ENCODE results near the gene CD46.

Gene CD46

GRCh38 chr1:207791290-207791689, 39.4 kb downstream of the CD46 start:
- TF ChIP-seq NFRKB (IDR thresholded peaks at IDR 0.05) = no peak
- TF ChIP-seq ELF4 (IDR thresholded peaks at IDR 0.05) = no peak
- no peak for TF ChIP-seq LEF1 (IDR thresholded peaks at IDR 0.05; ENCODE audit: borderline replicate concordance)
- no peak for TF ChIP-seq TARDBP (IDR thresholded peaks at IDR 0.05)
- no peak for TF ChIP-seq L3MBTL2 (conservative IDR thresholded peaks at IDR 0.05)
- no peak for TF ChIP-seq ARNT (IDR thresholded peaks at IDR 0.05)
- TF ChIP-seq FOXK2 (IDR thresholded peaks at IDR 0.05) = no peak
- TF ChIP-seq BHLHE40 (IDR thresholded peaks at IDR 0.05; ENCODE audit: borderline replicate concordance) = no peak
- TF ChIP-seq, protein P1, sequence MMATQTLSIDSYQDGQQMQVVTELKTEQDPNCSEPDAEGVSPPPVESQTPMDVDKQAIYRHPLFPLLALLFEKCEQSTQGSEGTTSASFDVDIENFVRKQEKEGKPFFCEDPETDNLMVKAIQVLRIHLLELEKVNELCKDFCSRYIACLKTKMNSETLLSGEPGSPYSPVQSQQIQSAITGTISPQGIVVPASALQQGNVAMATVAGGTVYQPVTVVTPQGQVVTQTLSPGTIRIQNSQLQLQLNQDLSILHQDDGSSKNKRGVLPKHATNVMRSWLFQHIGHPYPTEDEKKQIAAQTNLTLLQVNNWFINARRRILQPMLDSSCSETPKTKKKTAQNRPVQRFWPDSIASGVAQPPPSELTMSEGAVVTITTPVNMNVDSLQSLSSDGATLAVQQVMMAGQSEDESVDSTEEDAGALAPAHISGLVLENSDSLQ (IDR thresholded peaks at IDR 0.05) = no peak
- TF ChIP-seq SUZ12 (IDR thresholded peaks at IDR 0.05) = no peak
- no peak for TF ChIP-seq FOXM1 (IDR thresholded peaks at IDR 0.05; ENCODE audit: borderline replicate concordance)
- TF ChIP-seq HDGF (IDR thresholded peaks at IDR 0.05; ENCODE audit: borderline replicate concordance) = no peak
- no peak for TF ChIP-seq ZNF384 (IDR thresholded peaks at IDR 0.05)
- no peak for TF ChIP-seq CTBP1 (IDR thresholded peaks at IDR 0.05; ENCODE audit: borderline replicate concordance)
- TF ChIP-seq SP1 (IDR thresholded peaks at IDR 0.05) = no peak
- TF ChIP-seq FOXA1 (IDR thresholded peaks at IDR 0.05) = no peak
- ChIA-PET CTCF (no interaction called here), POLR2A (no interaction called here)
- DNase-seq (ENCODE audit: extremely low spot score) = no peak

DNA sequence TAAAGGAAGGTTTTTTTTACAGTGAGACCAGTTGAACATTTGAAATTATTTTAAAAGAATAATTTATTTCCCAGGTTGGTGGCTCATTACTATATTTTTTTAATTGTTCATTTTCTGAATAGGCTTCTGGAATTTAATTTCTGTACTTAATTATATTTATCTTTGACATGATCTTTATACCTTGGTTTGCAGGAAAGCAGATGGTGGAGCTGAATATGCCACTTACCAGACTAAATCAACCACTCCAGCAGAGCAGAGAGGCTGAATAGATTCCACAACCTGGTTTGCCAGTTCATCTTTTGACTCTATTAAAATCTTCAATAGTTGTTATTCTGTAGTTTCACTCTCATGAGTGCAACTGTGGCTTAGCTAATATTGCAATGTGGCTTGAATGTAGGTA, 41.5 kb downstream of the CD46 start:
- POLR2A ChIA-PET = no interaction called here
- no peak for DNase-seq (ENCODE audit: extremely low spot score)
- no peak for TF ChIP-seq FOXA1 (IDR thresholded peaks at IDR 0.05)
- no peak for TF ChIP-seq FOXK2 (IDR thresholded peaks at IDR 0.05)
- no peak for TF ChIP-seq TARDBP (IDR thresholded peaks at IDR 0.05)
- TF ChIP-seq HDGF (IDR thresholded peaks at IDR 0.05; ENCODE audit: borderline replicate concordance) = no peak
- TF ChIP-seq NFRKB (IDR thresholded peaks at IDR 0.05) = no peak
- TF ChIP-seq CTBP1 (IDR thresholded peaks at IDR 0.05; ENCODE audit: borderline replicate concordance) = no peak
- TF ChIP-seq SP1 (IDR thresholded peaks at IDR 0.05) = no peak
- TF ChIP-seq, protein P1 (IDR thresholded peaks at IDR 0.05) = no peak
- CTCF ChIA-PET = no interaction called here

GRCh38 chr1:207794861-207795260, 43.0 kb downstream of the CD46 start:
- DNase-seq (ENCODE audit: extremely low spot score) = no peak
- CTCF ChIA-PET = no interaction called here
- POLR2A ChIA-PET = no interaction called here
- TF ChIP-seq SP1 (IDR thresholded peaks at IDR 0.05) (no peak), FOXM1 (IDR thresholded peaks at IDR 0.05; ENCODE audit: borderline replicate concordance) (no peak), TARDBP (IDR thresholded peaks at IDR 0.05) (no peak), ELF4 (IDR thresholded peaks at IDR 0.05) (no peak), CTBP1 (IDR thresholded peaks at IDR 0.05; ENCODE audit: borderline replicate concordance) (no peak), L3MBTL2 (conservative IDR thresholded peaks at IDR 0.05) (no peak), LEF1 (IDR thresholded peaks at IDR 0.05; ENCODE audit: borderline replicate concordance) (no peak), FOXK2 (IDR thresholded peaks at IDR 0.05) (no peak), NFRKB (IDR thresholded peaks at IDR 0.05) (no peak), SUZ12 (IDR thresholded peaks at IDR 0.05) (no peak), ARNT (IDR thresholded peaks at IDR 0.05) (no peak), HDGF (IDR thresholded peaks at IDR 0.05; ENCODE audit: borderline replicate concordance) (no peak), BHLHE40 (IDR thresholded peaks at IDR 0.05; ENCODE audit: borderline replicate concordance) (no peak), ZNF384 (IDR thresholded peaks at IDR 0.05) (no peak)
- TF ChIP-seq, protein P1 (IDR thresholded peaks at IDR 0.05) = no peak

GRCh38 chr1:207797229-207797973, 45.5 kb downstream of the CD46 start:
- DNase-seq (ENCODE audit: extremely low spot score) = peak; percentile 77
- POLR2A ChIA-PET = no interaction called here
- CTCF ChIA-PET = interaction anchor here (0.5 to 2.6 kb wide), 18 partner anchors 10 to 1132 kb away, joined by 3 to 20 read pairs (median 5); no protein-coding TSS in a partner anchor
- TF ChIP-seq ZNF384 (IDR thresholded peaks at IDR 0.05) (peak; percentile 82), NFRKB (IDR thresholded peaks at IDR 0.05) (no peak), HDGF (IDR thresholded peaks at IDR 0.05; ENCODE audit: borderline replicate concordance) (no peak), TARDBP (IDR thresholded peaks at IDR 0.05) (no peak)

DNA sequence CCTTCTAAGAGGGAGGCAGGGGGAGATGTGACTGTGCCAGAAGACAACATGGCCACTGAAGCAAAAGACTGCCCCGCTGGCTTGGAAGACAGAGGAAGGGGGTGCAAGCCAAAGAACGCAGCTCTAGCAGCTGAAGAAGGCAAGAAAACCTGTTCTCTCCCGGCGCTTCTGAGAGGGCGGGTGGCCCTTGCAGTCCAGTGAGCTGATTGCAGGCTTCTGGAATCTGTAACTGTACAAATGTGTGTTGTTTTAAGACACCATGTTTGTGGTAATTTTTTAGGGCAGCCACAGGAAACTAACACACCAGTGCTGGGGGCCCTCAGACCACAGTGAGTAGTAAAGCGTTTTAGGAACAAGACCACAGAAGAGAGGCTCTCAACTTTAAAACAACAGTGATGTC, 47.0 kb downstream of the CD46 start:
- TF ChIP-seq, protein P1 (IDR thresholded peaks at IDR 0.05) = no peak
- TF ChIP-seq TARDBP (IDR thresholded peaks at IDR 0.05) = no peak
- no peak for TF ChIP-seq ELF4 (IDR thresholded peaks at IDR 0.05)
- no peak for TF ChIP-seq BHLHE40 (IDR thresholded peaks at IDR 0.05; ENCODE audit: borderline replicate concordance)
- no peak for TF ChIP-seq FOXA1 (IDR thresholded peaks at IDR 0.05)
- TF ChIP-seq ZNF384 (IDR thresholded peaks at IDR 0.05) = no peak
- no peak for TF ChIP-seq LEF1 (IDR thresholded peaks at IDR 0.05; ENCODE audit: borderline replicate concordance)
- TF ChIP-seq CTBP1 (IDR thresholded peaks at IDR 0.05; ENCODE audit: borderline replicate concordance) = no peak
- no peak for TF ChIP-seq FOXK2 (IDR thresholded peaks at IDR 0.05)
- TF ChIP-seq NFRKB (IDR thresholded peaks at IDR 0.05) = no peak
- no peak for TF ChIP-seq L3MBTL2 (conservative IDR thresholded peaks at IDR 0.05)
- no peak for TF ChIP-seq SUZ12 (IDR thresholded peaks at IDR 0.05)
- no peak for TF ChIP-seq FOXM1 (IDR thresholded peaks at IDR 0.05; ENCODE audit: borderline replicate concordance)
- no peak for TF ChIP-seq HDGF (IDR thresholded peaks at IDR 0.05; ENCODE audit: borderline replicate concordance)
- TF ChIP-seq ARNT (IDR thresholded peaks at IDR 0.05) = no peak
- TF ChIP-seq SP1 (IDR thresholded peaks at IDR 0.05) = no peak
- POLR2A ChIA-PET = no interaction called here
- no peak for DNase-seq (ENCODE audit: extremely low spot score)
- CTCF ChIA-PET = no interaction called here

All from HEK293T (cell line).